HepG2 (cell line): Measurements from ENCODE around the gene MCF2L. TPM values are rescaled to one million over a fixed set of nuclear protein-coding genes. Genes with fewer than 3 reads are reported as not detected.
A peak's percentile ranks its signal among the peaks of the same experiment; 100 is the strongest.

Source experiments
- ARNTL ChIP-seq: sonication (generic); formaldehyde crosslinking; IDR thresholded peaks from 2 replicates; pipeline ENCODE4 v1.4.0; 2020; ENCODE audit warnings: mild to moderate bottlenecking, missing genetic modification reagents
- EEA1 ChIP-seq: sonication (generic); formaldehyde crosslinking; IDR thresholded peaks from 2 replicates; pipeline ENCODE4 v1.5.1; 2020; ENCODE audit warnings: mild to moderate bottlenecking, missing genetic modification reagents, borderline replicate concordance
- FLYWCH1 ChIP-seq: sonication (generic); formaldehyde crosslinking; IDR thresholded peaks from 2 replicates; pipeline ENCODE4 v1.8.1; 2023; ENCODE audit warnings: mild to moderate bottlenecking, missing genetic modification reagents
- KLF12 ChIP-seq: sonication (generic); formaldehyde crosslinking; IDR thresholded peaks from 2 replicates; pipeline ENCODE4 v1.4.0; 2020; ENCODE audit warnings: missing genetic modification reagents, borderline replicate concordance
- NFYB ChIP-seq: sonication (generic); formaldehyde crosslinking; IDR thresholded peaks from 2 replicates; pipeline ENCODE4 v1.4.0; 2020; ENCODE audit warnings: missing genetic modification reagents
- PRPF4 ChIP-seq: fragments of 200-400 bp; formaldehyde crosslinking; IDR thresholded peaks from 2 replicates; pipeline ENCODE4 v1.6.1; 2016; ENCODE audit warnings: low read length, low read depth; ENCODE audit not compliant: poor library complexity, severe bottlenecking
- RORA ChIP-seq: sonication (generic); formaldehyde crosslinking; IDR thresholded peaks from 2 replicates; pipeline ENCODE4 v1.5.0; 2020; ENCODE audit warnings: mild to moderate bottlenecking, missing genetic modification reagents, moderate library complexity
- YEATS4 ChIP-seq: sonication (generic); formaldehyde crosslinking; IDR thresholded peaks from 2 replicates; pipeline ENCODE4 v1.4.0; 2020; ENCODE audit warnings: missing genetic modification reagents, borderline replicate concordance
- ZBTB21 ChIP-seq: sonication (generic); formaldehyde crosslinking; IDR thresholded peaks from 2 replicates; pipeline ENCODE4 v1.4.0; 2020; ENCODE audit warnings: missing genetic modification reagents
- ZFP82 ChIP-seq: sonication (generic); formaldehyde crosslinking; IDR thresholded peaks from 2 replicates; pipeline ENCODE4 v1.5.1; 2020; ENCODE audit warnings: mild to moderate bottlenecking, missing genetic modification reagents, borderline replicate concordance
- ZFX ChIP-seq: sonication (generic); formaldehyde crosslinking; IDR thresholded peaks from 2 replicates; pipeline ENCODE4 v1.4.0; 2020; ENCODE audit warnings: mild to moderate bottlenecking, low read depth, missing genetic modification reagents, moderate library complexity
- ZNF260 ChIP-seq: sonication (generic); formaldehyde crosslinking; IDR thresholded peaks from 2 replicates; pipeline ENCODE4 v1.4.0; 2020; ENCODE audit warnings: missing genetic modification reagents, low read depth, mild to moderate bottlenecking, borderline replicate concordance
- ZNF432 ChIP-seq: sonication (generic); formaldehyde crosslinking; IDR thresholded peaks from 2 replicates; pipeline ENCODE4 v1.5.0; 2020; ENCODE audit warnings: missing genetic modification reagents, mild to moderate bottlenecking, borderline replicate concordance
- ZNF468 ChIP-seq: sonication (generic); formaldehyde crosslinking; IDR thresholded peaks from 2 replicates; pipeline ENCODE4 v1.8.0; 2022; ENCODE audit warnings: mild to moderate bottlenecking, moderate library complexity, missing genetic modification reagents
- ZNF570 ChIP-seq: sonication (generic); formaldehyde crosslinking; IDR thresholded peaks from 2 replicates; pipeline ENCODE4 v1.4.0; 2020; ENCODE audit warnings: mild to moderate bottlenecking, missing genetic modification reagents, borderline replicate concordance
- ZNF672 ChIP-seq: sonication (generic); formaldehyde crosslinking; IDR thresholded peaks from 2 replicates; pipeline ENCODE4 v1.8.1; 2022; ENCODE audit warnings: missing genetic modification reagents
- ZNF777 ChIP-seq: sonication (generic); formaldehyde crosslinking; IDR thresholded peaks from 2 replicates; pipeline ENCODE4 v1.4.0; 2020; ENCODE audit warnings: missing genetic modification reagents
- polyA plus RNA-seq, 8 experiments: library from polyadenylated mRNA; depleted of rRNA in 3 of 8; stranded (reverse) in 7 of 8; unstranded in 1 of 8; fragments of >200 nt; fragmentation: Illumina TruSeq in 4 of 8; extraction: Trizol in 4 of 8; gene quantifications; 2 replicates each; pipeline versions ENCODE4 v1.2.1 to v1.2.3, GENCODE V29; 2011 to 2016; ENCODE audit warnings: low read depth in 4 of 8, missing spikeins in 1 of 8, mixed read lengths in 1 of 8; ENCODE audit not compliant: insufficient read depth in 1 of 8
- total RNA-seq, 5 experiments: library from RNA; depleted of rRNA; stranded (reverse); fragments of >200 nt; fragmentation: Illumina TruSeq; extraction: Trizol; gene quantifications; 2 replicates each; pipeline ENCODE4 v1.2.3, GENCODE V29; 2016; ENCODE audit warnings: low read depth in 1 of 5
- TF ChIP-seq, protein P1 (sequence below): sonication (generic); formaldehyde crosslinking; IDR thresholded peaks from 2 replicates; pipeline ENCODE4 v1.4.0; 2020; ENCODE audit warnings: missing genetic modification reagents
- TF ChIP-seq, protein P2 (sequence below): sonication (generic); formaldehyde crosslinking; IDR thresholded peaks from 2 replicates; pipeline ENCODE4 v1.5.1; 2020; ENCODE audit warnings: mild to moderate bottlenecking, missing genetic modification reagents, borderline replicate concordance
- TF ChIP-seq, protein P3 (sequence below): sonication (generic); formaldehyde crosslinking; IDR thresholded peaks from 2 replicates; pipeline ENCODE4 v1.4.0; 2020; ENCODE audit warnings: missing genetic modification reagents, borderline replicate concordance

Gene MCF2L
- total and polyA plus RNA-seq, 2 of the 13 experiments (the other 11 are each of a cell fraction or from before 2014, with no cell fraction given), result 19.4 to 28.4 TPM

DNA sequence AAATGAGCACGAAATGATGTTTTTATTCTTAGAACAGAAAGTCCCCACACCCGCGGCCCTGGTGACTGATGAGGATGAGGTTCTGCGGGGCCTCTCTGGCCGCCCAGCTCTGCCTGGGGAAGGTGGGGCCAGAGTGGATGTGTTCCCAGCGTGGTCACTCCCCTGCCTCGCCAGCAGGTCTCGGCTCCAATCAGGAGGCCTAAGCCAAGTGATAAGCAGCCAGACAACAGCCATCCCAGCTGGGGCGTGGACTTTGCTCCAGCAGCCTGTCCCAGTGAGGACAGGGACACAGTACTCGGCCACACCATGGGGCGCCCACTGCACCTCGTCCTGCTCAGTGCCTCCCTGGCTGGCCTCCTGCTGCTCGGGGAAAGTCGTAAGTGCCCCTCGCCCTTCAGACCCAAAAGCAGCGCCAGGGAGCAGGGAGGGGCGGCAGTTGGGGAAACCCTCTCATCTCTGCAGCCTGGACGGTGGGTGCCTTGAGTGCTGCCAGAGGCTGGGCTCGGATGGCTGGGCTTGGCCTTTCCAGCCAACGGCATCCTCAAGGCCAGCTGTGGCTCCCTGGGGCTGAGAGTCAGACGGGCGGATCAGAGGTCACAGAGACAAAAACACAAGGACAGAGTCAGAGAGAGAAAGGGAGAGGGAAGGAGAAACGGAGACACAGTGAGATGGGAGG, 153.7 kb downstream of the MCF2L start, which contains the start of gene F10 (continued):
- TF ChIP-seq NFYB (peak; percentile 75), ARNTL (CRISPR knock-in tag) (no peak; the same call in 1 of the 2 replicates), YEATS4 (CRISPR knock-in tag) (peak; percentile 95), KLF12 (peak; percentile 95; the same call in 1 of the 2 replicates), ZNF468 (no peak), RORA (CRISPR knock-in tag) (no peak), PRPF4 (no peak), ZBTB21 (CRISPR knock-in tag) (peak; percentile 21; the same call in 1 of the 2 replicates), ZNF777 (CRISPR knock-in tag) (peak; percentile 83), ZNF260 (no peak), ZNF432 (no peak), ZNF672 (CRISPR knock-in tag) (peak; percentile 100), ZFX (CRISPR knock-in tag) (peak; percentile 93), ZFP82 (CRISPR knock-in tag) (no peak), EEA1 (no peak), FLYWCH1 (CRISPR knock-in tag) (no peak), ZNF570 (no peak)
- TF ChIP-seq, protein P1, sequence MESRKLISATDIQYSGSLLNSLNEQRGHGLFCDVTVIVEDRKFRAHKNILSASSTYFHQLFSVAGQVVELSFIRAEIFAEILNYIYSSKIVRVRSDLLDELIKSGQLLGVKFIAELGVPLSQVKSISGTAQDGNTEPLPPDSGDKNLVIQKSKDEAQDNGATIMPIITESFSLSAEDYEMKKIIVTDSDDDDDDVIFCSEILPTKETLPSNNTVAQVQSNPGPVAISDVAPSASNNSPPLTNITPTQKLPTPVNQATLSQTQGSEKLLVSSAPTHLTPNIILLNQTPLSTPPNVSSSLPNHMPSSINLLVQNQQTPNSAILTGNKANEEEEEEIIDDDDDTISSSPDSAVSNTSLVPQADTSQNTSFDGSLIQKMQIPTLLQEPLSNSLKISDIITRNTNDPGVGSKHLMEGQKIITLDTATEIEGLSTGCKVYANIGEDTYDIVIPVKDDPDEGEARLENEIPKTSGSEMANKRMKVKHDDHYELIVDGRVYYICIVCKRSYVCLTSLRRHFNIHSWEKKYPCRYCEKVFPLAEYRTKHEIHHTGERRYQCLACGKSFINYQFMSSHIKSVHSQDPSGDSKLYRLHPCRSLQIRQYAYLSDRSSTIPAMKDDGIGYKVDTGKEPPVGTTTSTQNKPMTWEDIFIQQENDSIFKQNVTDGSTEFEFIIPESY, result peak; percentile 75
- TF ChIP-seq, protein P2, sequence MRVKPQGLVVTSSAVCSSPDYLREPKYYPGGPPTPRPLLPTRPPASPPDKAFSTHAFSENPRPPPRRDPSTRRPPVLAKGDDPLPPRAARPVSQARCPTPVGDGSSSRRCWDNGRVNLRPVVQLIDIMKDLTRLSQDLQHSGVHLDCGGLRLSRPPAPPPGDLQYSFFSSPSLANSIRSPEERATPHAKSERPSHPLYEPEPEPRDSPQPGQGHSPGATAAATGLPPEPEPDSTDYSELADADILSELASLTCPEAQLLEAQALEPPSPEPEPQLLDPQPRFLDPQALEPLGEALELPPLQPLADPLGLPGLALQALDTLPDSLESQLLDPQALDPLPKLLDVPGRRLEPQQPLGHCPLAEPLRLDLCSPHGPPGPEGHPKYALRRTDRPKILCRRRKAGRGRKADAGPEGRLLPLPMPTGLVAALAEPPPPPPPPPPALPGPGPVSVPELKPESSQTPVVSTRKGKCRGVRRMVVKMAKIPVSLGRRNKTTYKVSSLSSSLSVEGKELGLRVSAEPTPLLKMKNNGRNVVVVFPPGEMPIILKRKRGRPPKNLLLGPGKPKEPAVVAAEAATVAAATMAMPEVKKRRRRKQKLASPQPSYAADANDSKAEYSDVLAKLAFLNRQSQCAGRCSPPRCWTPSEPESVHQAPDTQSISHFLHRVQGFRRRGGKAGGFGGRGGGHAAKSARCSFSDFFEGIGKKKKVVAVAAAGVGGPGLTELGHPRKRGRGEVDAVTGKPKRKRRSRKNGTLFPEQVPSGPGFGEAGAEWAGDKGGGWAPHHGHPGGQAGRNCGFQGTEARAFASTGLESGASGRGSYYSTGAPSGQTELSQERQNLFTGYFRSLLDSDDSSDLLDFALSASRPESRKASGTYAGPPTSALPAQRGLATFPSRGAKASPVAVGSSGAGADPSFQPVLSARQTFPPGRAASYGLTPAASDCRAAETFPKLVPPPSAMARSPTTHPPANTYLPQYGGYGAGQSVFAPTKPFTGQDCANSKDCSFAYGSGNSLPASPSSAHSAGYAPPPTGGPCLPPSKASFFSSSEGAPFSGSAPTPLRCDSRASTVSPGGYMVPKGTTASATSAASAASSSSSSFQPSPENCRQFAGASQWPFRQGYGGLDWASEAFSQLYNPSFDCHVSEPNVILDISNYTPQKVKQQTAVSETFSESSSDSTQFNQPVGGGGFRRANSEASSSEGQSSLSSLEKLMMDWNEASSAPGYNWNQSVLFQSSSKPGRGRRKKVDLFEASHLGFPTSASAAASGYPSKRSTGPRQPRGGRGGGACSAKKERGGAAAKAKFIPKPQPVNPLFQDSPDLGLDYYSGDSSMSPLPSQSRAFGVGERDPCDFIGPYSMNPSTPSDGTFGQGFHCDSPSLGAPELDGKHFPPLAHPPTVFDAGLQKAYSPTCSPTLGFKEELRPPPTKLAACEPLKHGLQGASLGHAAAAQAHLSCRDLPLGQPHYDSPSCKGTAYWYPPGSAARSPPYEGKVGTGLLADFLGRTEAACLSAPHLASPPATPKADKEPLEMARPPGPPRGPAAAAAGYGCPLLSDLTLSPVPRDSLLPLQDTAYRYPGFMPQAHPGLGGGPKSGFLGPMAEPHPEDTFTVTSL (CRISPR knock-in tag), result no peak
- TF ChIP-seq, protein P3, sequence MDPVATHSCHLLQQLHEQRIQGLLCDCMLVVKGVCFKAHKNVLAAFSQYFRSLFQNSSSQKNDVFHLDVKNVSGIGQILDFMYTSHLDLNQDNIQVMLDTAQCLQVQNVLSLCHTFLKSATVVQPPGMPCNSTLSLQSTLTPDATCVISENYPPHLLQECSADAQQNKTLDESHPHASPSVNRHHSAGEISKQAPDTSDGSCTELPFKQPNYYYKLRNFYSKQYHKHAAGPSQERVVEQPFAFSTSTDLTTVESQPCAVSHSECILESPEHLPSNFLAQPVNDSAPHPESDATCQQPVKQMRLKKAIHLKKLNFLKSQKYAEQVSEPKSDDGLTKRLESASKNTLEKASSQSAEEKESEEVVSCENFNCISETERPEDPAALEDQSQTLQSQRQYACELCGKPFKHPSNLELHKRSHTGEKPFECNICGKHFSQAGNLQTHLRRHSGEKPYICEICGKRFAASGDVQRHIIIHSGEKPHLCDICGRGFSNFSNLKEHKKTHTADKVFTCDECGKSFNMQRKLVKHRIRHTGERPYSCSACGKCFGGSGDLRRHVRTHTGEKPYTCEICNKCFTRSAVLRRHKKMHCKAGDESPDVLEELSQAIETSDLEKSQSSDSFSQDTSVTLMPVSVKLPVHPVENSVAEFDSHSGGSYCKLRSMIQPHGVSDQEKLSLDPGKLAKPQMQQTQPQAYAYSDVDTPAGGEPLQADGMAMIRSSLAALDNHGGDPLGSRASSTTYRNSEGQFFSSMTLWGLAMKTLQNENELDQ, result no peak
